A549 (cell line): ENCODE results near the gene ZNRF3.

ENCODE experiments used
- CTCF ChIP-seq: fragments of >200 bp; sonication (Bioruptor Twin); formaldehyde crosslinking; IDR thresholded peaks from 3 replicates; pipeline ENCODE4 v1.5.1; 2016
- JUN ChIP-seq, 2 experiments: fragments of >200 bp; sonication (Bioruptor Twin); formaldehyde crosslinking; IDR thresholded peaks; 2 replicates in 1 of 2; 3 replicates in 1 of 2; pipeline ENCODE4 v1.6.1; 2016 to 2017
- PHF8 ChIP-seq: fragments of 200-600 bp; sonication (generic); IDR thresholded peaks from 2 replicates; pipeline ENCODE4 v1.6.1; 2016; ENCODE audit warnings: low read depth, mild to moderate bottlenecking, antibody characterized with exemption, moderate library complexity, borderline replicate concordance
- POLR2A ChIP-seq: IDR thresholded peaks from 2 replicates; pipeline ENCODE4 v1.6.1; 2012; ENCODE audit warnings: mild to moderate bottlenecking, low read length
- SMC3 ChIP-seq: fragments of >200 bp; sonication (Bioruptor Twin); formaldehyde crosslinking; IDR thresholded peaks from 3 replicates; pipeline ENCODE4 v1.6.1; 2018; ENCODE audit warnings: inconsistent platforms
- TFCP2L1 ChIP-seq: fragments of 250-450 bp; sonication (Bioruptor Pico); IDR thresholded peaks from 2 replicates; pipeline ENCODE4 v1.5.0; 2021; ENCODE audit warnings: mild to moderate bottlenecking
- TF ChIP-seq, protein P1 (sequence below): fragments of 200-600 bp; sonication (generic); IDR thresholded peaks from 2 replicates; pipeline ENCODE4 v1.6.1; 2016; ENCODE audit warnings: antibody characterized with exemption, mild to moderate bottlenecking, moderate library complexity

DNA sequence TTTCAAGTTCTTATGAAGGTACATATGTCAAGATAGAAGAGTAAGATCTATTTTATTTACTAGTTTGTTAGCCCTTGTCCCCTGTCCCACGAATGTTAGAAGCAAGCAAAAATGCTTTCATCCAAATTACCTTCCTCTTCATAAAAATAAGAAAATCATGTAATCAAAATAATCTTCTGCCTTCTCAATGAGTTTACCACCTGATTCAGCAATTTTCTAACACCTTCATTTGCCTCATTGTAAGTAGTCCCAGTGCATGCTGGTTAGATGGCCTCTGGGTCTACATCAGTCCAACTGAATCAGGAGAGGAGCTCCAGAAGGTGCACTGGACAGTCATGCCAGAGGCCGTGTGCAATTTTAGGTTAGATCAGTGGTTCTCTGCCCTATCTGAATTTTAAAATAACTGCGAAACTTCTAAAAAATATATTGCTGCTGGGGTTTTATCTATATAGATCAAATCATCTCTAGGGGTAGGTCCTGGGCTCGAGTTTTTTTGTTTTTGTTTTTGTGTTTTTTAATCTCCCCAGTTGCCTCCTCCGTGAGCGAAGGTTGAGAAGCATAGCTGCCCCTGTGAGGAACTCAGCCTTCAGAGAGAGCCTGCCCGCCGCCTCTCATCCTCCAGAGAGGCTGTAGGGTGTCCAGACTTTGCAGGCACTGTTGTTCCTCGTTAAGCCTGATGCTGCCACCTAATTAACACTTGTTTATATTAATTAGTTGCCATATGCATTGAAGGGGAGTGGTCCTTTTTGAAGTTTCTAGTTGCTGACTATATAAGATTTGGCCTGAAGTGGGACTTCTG is 146.0 kb downstream of the ZNRF3 start:
- TF ChIP-seq CTCF (no peak), TFCP2L1 (no peak), JUN (IDR thresholded peaks at IDR 0.05) (no peak), POLR2A (no peak), PHF8 (no peak), SMC3 (no peak)
- TF ChIP-seq, protein P1, sequence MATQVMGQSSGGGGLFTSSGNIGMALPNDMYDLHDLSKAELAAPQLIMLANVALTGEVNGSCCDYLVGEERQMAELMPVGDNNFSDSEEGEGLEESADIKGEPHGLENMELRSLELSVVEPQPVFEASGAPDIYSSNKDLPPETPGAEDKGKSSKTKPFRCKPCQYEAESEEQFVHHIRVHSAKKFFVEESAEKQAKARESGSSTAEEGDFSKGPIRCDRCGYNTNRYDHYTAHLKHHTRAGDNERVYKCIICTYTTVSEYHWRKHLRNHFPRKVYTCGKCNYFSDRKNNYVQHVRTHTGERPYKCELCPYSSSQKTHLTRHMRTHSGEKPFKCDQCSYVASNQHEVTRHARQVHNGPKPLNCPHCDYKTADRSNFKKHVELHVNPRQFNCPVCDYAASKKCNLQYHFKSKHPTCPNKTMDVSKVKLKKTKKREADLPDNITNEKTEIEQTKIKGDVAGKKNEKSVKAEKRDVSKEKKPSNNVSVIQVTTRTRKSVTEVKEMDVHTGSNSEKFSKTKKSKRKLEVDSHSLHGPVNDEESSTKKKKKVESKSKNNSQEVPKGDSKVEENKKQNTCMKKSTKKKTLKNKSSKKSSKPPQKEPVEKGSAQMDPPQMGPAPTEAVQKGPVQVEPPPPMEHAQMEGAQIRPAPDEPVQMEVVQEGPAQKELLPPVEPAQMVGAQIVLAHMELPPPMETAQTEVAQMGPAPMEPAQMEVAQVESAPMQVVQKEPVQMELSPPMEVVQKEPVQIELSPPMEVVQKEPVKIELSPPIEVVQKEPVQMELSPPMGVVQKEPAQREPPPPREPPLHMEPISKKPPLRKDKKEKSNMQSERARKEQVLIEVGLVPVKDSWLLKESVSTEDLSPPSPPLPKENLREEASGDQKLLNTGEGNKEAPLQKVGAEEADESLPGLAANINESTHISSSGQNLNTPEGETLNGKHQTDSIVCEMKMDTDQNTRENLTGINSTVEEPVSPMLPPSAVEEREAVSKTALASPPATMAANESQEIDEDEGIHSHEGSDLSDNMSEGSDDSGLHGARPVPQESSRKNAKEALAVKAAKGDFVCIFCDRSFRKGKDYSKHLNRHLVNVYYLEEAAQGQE, result no peak
